Upper lobe of left lung (tissue), 6 donors: ENCODE results near the gene HOXD10. TPM values are rescaled to one million over a fixed set of nuclear protein-coding genes. Genes with fewer than 3 reads are reported as not detected.

Source experiments
- ATAC-seq, 2 donors: fragments of 200-7000 bp; cut with Tn5 transposase; one replicate each; pipeline ENCODE4 v1.9.1; 2022; ENCODE audit warnings: mild to moderate bottlenecking in 2 of 2, moderate library complexity in 2 of 2; ENCODE audit not compliant: low FRiP score in 2 of 2
- DNase-seq, 2 donors: peaks; one replicate each; pipeline ENCODE4 v3.0.0-alpha.2; 2019 to 2020
- H3K27ac ChIP-seq, 4 donors: fragments of 200-600 bp; sonication (generic); one replicate each; pipeline ENCODE4 v1.5.1; 2016 to 2019
- H3K27me3 ChIP-seq, 4 donors: fragments of 200-600 bp; sonication (generic); one replicate each; pipeline ENCODE4 v1.5.1; 2017 to 2019
- H3K36me3 ChIP-seq, 4 donors: fragments of 200-600 bp; sonication (generic); one replicate each; pipeline ENCODE4 v1.5.1; 2016 to 2019
- H3K4me1 ChIP-seq, 4 donors: fragments of 200-600 bp; sonication (generic); one replicate each; pipeline ENCODE4 v1.5.1; 2018 to 2019
- H3K4me3 ChIP-seq, 4 donors: fragments of 200-600 bp; sonication (generic); one replicate each; pipeline ENCODE4 v1.5.1; 2017 to 2019; ENCODE audit warnings: mild to moderate bottlenecking in 2 of 4, moderate library complexity in 1 of 4
- H3K9me3 ChIP-seq, 4 donors: fragments of 200-600 bp; sonication (generic); one replicate each; pipeline ENCODE4 v1.5.1; 2018 to 2019
- CTCF ChIP-seq, 6 experiments: fragments of 450-650 bp in 4 of 6; fragments of 200-600 bp in 2 of 6; sonication (generic) in 2 of 6; IDR thresholded peaks; one replicate each; pipeline ENCODE4 v1.5.1; 2016 to 2019; ENCODE audit warnings: antibody characterized with exemption in 6 of 6
- EP300 ChIP-seq, 4 donors: sonication (generic); formaldehyde crosslinking; IDR thresholded peaks; one replicate each; pipeline ENCODE4 v1.5.1; 2017; ENCODE audit warnings: antibody characterized with exemption in 4 of 4, control low read depth in 2 of 4
- POLR2A ChIP-seq, 4 donors: fragments of 450-650 bp; IDR thresholded peaks; one replicate each; pipeline ENCODE4 v1.5.1; 2016 to 2017; ENCODE audit warnings: antibody characterized with exemption in 4 of 4, mild to moderate bottlenecking in 2 of 4
- POLR2AphosphoS5 ChIP-seq, 2 donors: sonication (generic); formaldehyde crosslinking; IDR thresholded peaks; one replicate each; pipeline ENCODE4 v1.5.1; 2017; ENCODE audit warnings: antibody characterized with exemption in 2 of 2
- WGBS, 2 donors: methylation state at CpG; one replicate each; pipeline ENCODE4 v1.1.5; 2017 to 2018; 5-methylcytosine and 5-hydroxymethylcytosine counted together
- total RNA-seq, 6 donors: library from RNA; depleted of rRNA in 4 of 6; stranded (reverse); fragments of >200 nt in 4 of 6; gene quantifications; one replicate each; pipeline versions ENCODE4 v1.1.0 to v1.2.1, GENCODE V29; 2016 to 2021
- donor health status: DM: no; HTN: no; CAD: no; lungs with moderate emphysema.
- donor health status: DM: no; HTN: yes; CAD: no; lungs with severe emphysema.

Gene HOXD10
- total RNA-seq, 6 donors from 2014 or later, result 0.47 to 0.55 TPM; not detected in 4

GRCh38 chr2:176093145-176093897, 23.3 kb upstream of the HOXD10 start:
- no peak for ATAC-seq
- Histone ChIP-seq H3K27me3 (peaks cover 0 to 95% (median 49%) of the 10 kb centered on the region in 4 donors), H3K27ac (no peak overlapping the region), H3K9me3 (no peaks in the 10 kb centered on the region), H3K4me3 (peak overlapping the region in 3 of 4 donors; percentile 25 to 30 (median 25)), H3K4me1 (peaks cover 32 to 48% (median 33%) of the 10 kb centered on the region in 4 donors), H3K36me3 (no peaks in the 10 kb centered on the region)
- no peak for DNase-seq
- WGBS, 2 donors, result 8 to 11% methylated on average over 14 to 35 of the region's 53 CpGs
- no peak for TF ChIP-seq CTCF (IDR thresholded peaks at IDR 0.05)
- no peak for TF ChIP-seq POLR2A (IDR thresholded peaks at IDR 0.05)

GRCh38 chr2:176093898-176094249, 22.7 kb upstream of the HOXD10 start:
- TF ChIP-seq CTCF (IDR thresholded peaks at IDR 0.05) (no peak), EP300 (IDR thresholded peaks at IDR 0.05) (no peak), POLR2A (IDR thresholded peaks at IDR 0.05) (no peak), POLR2AphosphoS5 (IDR thresholded peaks at IDR 0.05) (no peak)
- Histone ChIP-seq H3K4me3 (no peak overlapping the region), H3K27me3 (peaks cover 0 to 95% (median 51%) of the 10 kb centered on the region in 4 donors), H3K4me1 (peaks cover 30 to 42% (median 33%) of the 10 kb centered on the region in 4 donors), H3K27ac (no peak overlapping the region), H3K9me3 (no peaks in the 10 kb centered on the region), H3K36me3 (no peaks in the 10 kb centered on the region)
- DNase-seq (no peak), ATAC-seq (no peak)
- WGBS, 2 donors, result 8 to 9% methylated on average over 8 of the region's 8 CpGs

- H3K27me3 ChIP-seq, result peaks cover 0 to 95% (median 54%) of the 10 kb centered on the region in 4 donors
- no peak for ATAC-seq
- H3K4me3 ChIP-seq, result no peak overlapping the region
- TF ChIP-seq POLR2AphosphoS5 (IDR thresholded peaks at IDR 0.05), result no peak
- TF ChIP-seq CTCF (IDR thresholded peaks at IDR 0.05), result no peak
- H3K9me3 ChIP-seq, result no peaks in the 10 kb centered on the region
- DNase-seq, result no peak
- WGBS, 2 donors, result 6 to 7% methylated on average over 12 of the region's 12 CpGs
- no peak overlapping the region for H3K27ac ChIP-seq
- peaks cover 30 to 41% (median 33%) of the 10 kb centered on the region in 4 donors for H3K4me1 ChIP-seq
- H3K36me3 ChIP-seq, result no peaks in the 10 kb centered on the region
Observed at GRCh38 chr2:176094349-176094748, 22.2 kb upstream of the HOXD10 start.

- ATAC-seq (no peak), DNase-seq (no peak)
- Histone ChIP-seq H3K27me3 (peaks cover 0 to 98% (median 57%) of the 10 kb centered on the region in 4 donors), H3K4me1 (peaks cover 30 to 51% (median 33%) of the 10 kb centered on the region in 4 donors), H3K36me3 (no peaks in the 10 kb centered on the region), H3K27ac (no peak overlapping the region), H3K9me3 (no peaks in the 10 kb centered on the region), H3K4me3 (no peak overlapping the region)
- whole genome bisulfite sequencing, 2 donors, result 17 to 18% methylated on average over 5 of the region's 5 CpGs
- TF ChIP-seq POLR2A (IDR thresholded peaks at IDR 0.05), result no peak
- no peak for TF ChIP-seq CTCF (IDR thresholded peaks at IDR 0.05)
Observed at GRCh38 chr2:176095421-176095820, 21.2 kb upstream of the HOXD10 start.
